Retinal pigment epithelial cell (primary cell): ENCODE measurements around the gene ETV6.
"Not testable (repeated sequence)": the region's sequence is repeated elsewhere in the genome, so short reads cannot be mapped to it uniquely, and the experiment has no call there.

Experiments
- DNase-seq: peaks from one replicate; pipeline ENCODE4 v3.0.0-alpha.2; 2010; ENCODE audit warnings: low read depth
- H3K4me3 ChIP-seq: 2 replicates; pipeline ENCODE4 v1.5.1; 2011; ENCODE audit warnings: mild to moderate bottlenecking, low read length, control low read depth, moderate library complexity
- TF ChIP-seq, protein P1 (sequence below): conservative IDR thresholded peaks from 2 replicates; pipeline ENCODE4 v1.5.1; 2011; ENCODE audit warnings: low read depth, low read length, control low read depth, inconsistent platforms

The ETV6 gene

DNA sequence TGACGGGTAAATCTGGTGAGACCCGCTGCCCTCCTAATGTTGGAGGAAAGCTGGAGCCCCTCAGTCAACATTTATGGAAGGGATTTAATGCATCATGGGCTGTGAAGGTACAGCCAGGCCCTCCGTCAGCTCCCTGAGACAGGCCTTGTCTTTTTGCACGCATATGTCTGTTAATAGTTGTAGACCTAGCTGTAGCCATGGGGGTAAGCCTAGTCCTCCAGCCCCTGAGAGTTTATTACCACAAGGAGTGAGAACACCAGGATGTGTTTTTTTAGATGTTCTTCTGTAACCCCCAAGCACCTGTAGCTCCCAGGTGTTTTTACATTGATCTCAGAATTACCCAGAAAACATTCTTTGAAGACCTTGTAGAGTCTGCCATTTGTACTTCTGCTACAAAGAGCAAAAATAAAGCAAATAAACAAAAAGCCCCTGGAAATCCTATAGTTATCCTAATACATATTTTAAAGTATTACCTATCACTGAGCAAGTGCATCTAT, 25.5 kb downstream of the ETV6 start:
- no peak overlapping the region for H3K4me3 ChIP-seq
- DNase-seq: no peak
- TF ChIP-seq, protein P1, sequence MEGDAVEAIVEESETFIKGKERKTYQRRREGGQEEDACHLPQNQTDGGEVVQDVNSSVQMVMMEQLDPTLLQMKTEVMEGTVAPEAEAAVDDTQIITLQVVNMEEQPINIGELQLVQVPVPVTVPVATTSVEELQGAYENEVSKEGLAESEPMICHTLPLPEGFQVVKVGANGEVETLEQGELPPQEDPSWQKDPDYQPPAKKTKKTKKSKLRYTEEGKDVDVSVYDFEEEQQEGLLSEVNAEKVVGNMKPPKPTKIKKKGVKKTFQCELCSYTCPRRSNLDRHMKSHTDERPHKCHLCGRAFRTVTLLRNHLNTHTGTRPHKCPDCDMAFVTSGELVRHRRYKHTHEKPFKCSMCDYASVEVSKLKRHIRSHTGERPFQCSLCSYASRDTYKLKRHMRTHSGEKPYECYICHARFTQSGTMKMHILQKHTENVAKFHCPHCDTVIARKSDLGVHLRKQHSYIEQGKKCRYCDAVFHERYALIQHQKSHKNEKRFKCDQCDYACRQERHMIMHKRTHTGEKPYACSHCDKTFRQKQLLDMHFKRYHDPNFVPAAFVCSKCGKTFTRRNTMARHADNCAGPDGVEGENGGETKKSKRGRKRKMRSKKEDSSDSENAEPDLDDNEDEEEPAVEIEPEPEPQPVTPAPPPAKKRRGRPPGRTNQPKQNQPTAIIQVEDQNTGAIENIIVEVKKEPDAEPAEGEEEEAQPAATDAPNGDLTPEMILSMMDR: no peak

DNA sequence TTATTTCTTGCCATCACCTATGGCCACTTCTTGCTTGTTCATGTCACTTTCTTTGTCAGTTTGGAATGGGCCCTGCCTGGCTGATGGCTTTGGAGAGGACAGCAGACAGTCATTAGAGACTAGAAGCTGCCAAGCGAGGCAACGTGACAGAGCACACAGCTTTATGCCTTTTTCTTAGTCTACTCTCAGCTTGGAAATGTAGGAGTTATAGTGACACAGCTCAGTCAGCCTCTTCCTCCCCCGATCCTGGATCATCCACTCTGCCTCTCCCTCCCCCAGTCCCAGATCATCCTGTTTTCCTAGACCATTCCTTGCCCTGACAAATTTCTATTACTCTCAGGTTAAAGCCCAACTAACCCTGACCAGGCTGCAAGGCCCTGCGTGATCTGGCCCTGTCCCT, 26.6 kb downstream of the ETV6 start:
- TF ChIP-seq, protein P1: no peak
- DNase-seq: no peak
- H3K4me3 ChIP-seq: no peak overlapping the region

DNA sequence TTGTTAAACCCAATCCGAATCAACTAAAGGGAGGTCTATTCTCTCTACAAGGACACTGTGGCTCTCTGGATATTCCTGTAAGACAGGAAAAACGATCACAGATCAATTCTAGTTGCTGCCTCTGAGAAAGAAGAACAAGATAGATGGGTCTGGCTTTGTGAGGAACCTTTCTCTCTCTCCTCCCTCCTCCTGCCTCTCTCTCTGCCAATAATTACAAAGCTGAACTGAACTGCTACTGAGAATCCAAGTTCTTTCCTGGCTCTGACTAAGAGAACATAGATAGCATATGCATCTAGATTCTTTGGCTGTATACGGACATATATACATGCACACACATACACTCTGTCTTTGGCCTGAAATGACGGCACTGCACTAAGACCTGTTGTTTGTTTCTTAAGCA, 27.6 kb downstream of the ETV6 start:
- TF ChIP-seq, protein P1: no peak
- no peak overlapping the region for H3K4me3 ChIP-seq
- no peak for DNase-seq

DNA sequence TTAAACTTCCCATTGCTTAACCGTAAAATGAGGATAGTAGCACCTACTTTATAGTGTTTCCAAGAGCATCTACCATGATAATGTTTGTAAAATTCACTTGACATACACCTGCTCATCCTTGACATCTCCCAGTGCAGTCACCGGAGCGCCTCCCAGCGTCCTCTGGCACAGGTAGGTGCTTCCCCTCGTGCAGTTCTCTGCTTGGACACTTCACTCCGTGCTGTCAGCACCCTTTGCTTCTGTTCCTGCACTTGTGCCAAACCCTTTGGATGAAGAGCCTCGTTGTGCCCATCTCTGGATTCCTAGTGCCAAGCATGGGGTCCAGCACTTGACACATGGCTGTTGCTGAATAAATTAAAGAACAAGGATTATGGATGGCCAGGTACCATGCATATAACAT, 28.3 kb downstream of the ETV6 start:
- TF ChIP-seq, protein P1: no peak
- DNase-seq: no peak
- no peak overlapping the region for H3K4me3 ChIP-seq

DNA sequence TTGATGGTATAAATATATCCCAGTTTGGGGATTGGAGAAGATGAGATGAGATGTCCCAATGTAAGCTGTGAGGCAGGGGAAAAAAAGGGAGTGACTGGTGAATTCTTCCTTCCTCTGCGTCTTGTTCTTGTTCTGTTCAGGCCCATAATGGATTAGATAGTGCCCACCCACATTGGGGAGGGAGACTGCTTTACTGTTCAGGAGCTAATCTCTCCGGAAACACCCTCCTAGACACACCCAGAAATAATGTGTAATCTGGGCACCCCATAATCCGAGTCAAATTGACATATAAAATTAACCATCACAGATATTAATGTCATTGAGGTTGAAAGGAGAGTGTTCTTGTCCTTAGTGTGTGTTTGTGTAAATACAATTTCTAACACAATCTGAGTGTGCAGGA, 29.3 kb downstream of the ETV6 start:
- DNase-seq: no peak
- H3K4me3 ChIP-seq: no peak overlapping the region
- TF ChIP-seq, protein P1: no peak

DNA sequence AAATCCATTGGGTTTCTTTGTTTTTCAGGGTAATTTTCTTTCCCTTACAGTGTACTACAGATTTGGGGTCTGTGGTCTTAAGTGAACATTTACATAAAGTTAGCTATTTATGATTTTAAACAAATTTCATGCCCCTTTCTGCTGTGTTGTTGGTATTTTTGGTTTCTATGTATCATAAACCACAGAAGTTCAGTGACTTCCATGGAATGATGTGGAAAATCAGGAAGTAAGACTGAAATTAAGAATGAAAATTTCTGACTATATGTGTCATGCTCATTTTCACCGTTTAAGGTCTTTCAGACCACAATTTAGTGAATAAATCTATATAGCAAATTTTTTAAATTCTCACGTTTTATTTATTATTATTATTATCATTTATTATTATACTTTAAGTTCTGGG, 31.7 kb downstream of the ETV6 start:
- DNase-seq: no peak
- TF ChIP-seq, protein P1: no peak
- H3K4me3 ChIP-seq: no peak overlapping the region

DNA sequence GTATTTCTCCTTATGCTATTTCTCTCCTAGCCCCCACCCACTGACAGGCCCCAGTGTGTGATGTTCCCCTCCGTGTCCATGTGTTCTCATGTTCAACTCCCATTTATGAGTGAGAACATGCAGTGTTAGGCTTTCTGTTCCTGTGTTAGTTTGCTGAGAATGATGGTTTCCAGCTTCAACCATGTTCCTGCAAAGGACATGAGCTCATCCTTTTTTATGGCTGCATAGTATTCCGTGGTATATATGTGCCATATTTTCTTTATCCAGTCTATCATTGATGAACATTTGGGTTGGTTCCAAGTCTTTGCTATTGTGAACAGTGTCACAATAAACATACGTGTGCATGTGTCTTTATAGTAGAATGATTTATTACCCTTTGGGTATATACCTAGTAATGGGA, 32.2 kb downstream of the ETV6 start:
- H3K4me3 ChIP-seq, DNase-seq: not testable (repeated sequence)

DNA sequence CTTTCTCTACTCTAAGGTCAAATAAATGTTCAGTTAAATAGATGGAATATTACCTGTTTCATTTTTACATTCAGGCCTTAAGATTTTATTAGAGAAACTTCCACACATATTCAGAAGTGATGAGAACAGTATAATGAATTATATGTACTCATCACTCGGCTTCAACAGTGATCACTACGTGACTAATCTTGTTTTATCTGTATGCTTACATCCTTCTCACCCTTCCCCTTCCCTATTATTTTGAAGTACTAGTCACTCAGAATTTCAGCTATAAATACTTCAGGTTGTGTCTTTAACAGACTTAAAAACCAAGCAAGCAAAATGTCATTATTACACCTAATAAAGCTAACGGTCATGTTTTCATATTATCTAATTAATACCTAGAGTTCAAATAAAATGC, 34.9 kb downstream of the ETV6 start:
- TF ChIP-seq, protein P1: no peak
- H3K4me3 ChIP-seq: no peak overlapping the region
- DNase-seq: no peak
